IMR-90 (cell line): ENCODE results near the gene DYNC1H1. TPM values are rescaled to one million over a fixed set of nuclear protein-coding genes. Genes with fewer than 3 reads are reported as not detected.

Source experiments
- ATAC-seq: fragments of 200-7000 bp; cut with Tn5 transposase; 2 replicates; pipeline ENCODE4 v1.9.1; 2020; ENCODE audit warnings: low read depth, mild to moderate bottlenecking, moderate library complexity
- BruUV-seq: library from RNA; stranded (reverse); fragments of 400-500 nt; replicated peaks from 2 replicates; lab custom pipeline; 2021; lab: Mats Ljungman, UMichigan
- CTCF ChIA-PET: fragments of 300-600 bp; formaldehyde crosslinking; extraction: SDS; loops from one replicate; lab custom pipeline; 2021; ENCODE audit warnings: antibody characterized with exemption; lab: Yijun Ruan, JAX
- POLR2A ChIA-PET: fragments of 300-600 bp; sonication (Branson Sonifier 250); formaldehyde crosslinking; loops from one replicate; lab custom pipeline; 2022; ENCODE audit warnings: antibody characterized with exemption; ENCODE audit not compliant: unreplicated experiment; lab: Charles Lee
- DNase-seq: peaks from one replicate; pipeline ENCODE4 v3.0.0; 2013
- H2AFZ ChIP-seq: replicated peaks from 2 replicates; pipeline ENCODE3; 2013; ENCODE audit warnings: low read length, mild to moderate bottlenecking; ENCODE audit not compliant: poor library complexity
- H2AK5ac ChIP-seq: 2 replicates; pipeline ENCODE4 v1.6.1; 2013; ENCODE audit warnings: low read depth, low read length, inconsistent platforms
- H2AK9ac ChIP-seq: replicated peaks from 2 replicates; pipeline ENCODE3; 2013; ENCODE audit warnings: mild to moderate bottlenecking, low read depth, low read length, moderate library complexity; ENCODE audit not compliant: poor library complexity
- H2BK120ac ChIP-seq: 2 replicates; pipeline ENCODE4 v1.6.1; 2013; ENCODE audit warnings: low read depth, low read length, inconsistent platforms
- H2BK15ac ChIP-seq: 3 replicates; pipeline ENCODE4 v1.6.1; 2013; ENCODE audit warnings: low read depth, low read length, inconsistent platforms
- H2BK20ac ChIP-seq: 2 replicates; pipeline ENCODE4 v1.6.1; 2013; ENCODE audit warnings: low read depth, mild to moderate bottlenecking, inconsistent platforms, low read length, moderate library complexity
- H2BK5ac ChIP-seq: 2 replicates; pipeline ENCODE4 v1.6.1; 2013; ENCODE audit warnings: mild to moderate bottlenecking, low read depth, low read length, inconsistent platforms; ENCODE audit not compliant: poor library complexity, severe bottlenecking
- H3K14ac ChIP-seq: replicated peaks from 2 replicates; pipeline ENCODE4 v1.6.1; 2013; ENCODE audit warnings: low read depth, low read length, inconsistent platforms
- H3K18ac ChIP-seq: 2 replicates; pipeline ENCODE4 v1.6.1; 2013; ENCODE audit warnings: low read depth, low read length, control low read depth
- H3K23ac ChIP-seq: 2 replicates; pipeline ENCODE4 v1.6.1; 2013; ENCODE audit warnings: low read depth, low read length, inconsistent platforms
- H3K27ac ChIP-seq: 2 replicates; pipeline ENCODE4 v1.5.1; 2013; ENCODE audit warnings: mild to moderate bottlenecking, control low read depth, low read length; ENCODE audit not compliant: insufficient read depth
- H3K27me3 ChIP-seq: 2 replicates; pipeline ENCODE4 v1.6.1; 2013; ENCODE audit warnings: low read length; ENCODE audit not compliant: control insufficient read depth, insufficient read depth
- H3K36me3 ChIP-seq: 2 replicates; pipeline ENCODE4 v1.6.1; 2013; ENCODE audit warnings: low read length, mixed read lengths; ENCODE audit not compliant: control insufficient read depth, insufficient read depth
- H3K4ac ChIP-seq: 2 replicates; pipeline ENCODE4 v1.6.1; 2013; ENCODE audit warnings: low read depth, low read length, inconsistent platforms
- H3K4me1 ChIP-seq: 2 replicates; pipeline ENCODE4 v1.6.1; 2013; ENCODE audit warnings: low read length, mixed read lengths; ENCODE audit not compliant: control insufficient read depth, insufficient read depth
- H3K4me2 ChIP-seq: 2 replicates; pipeline ENCODE4 v1.6.1; 2013; ENCODE audit warnings: low read depth, mild to moderate bottlenecking, control low read depth, low read length, moderate library complexity
- H3K4me3 ChIP-seq: 2 replicates; pipeline ENCODE4 v1.5.1; 2013; ENCODE audit warnings: low read depth, mild to moderate bottlenecking, control low read depth, low read length, moderate library complexity; ENCODE audit not compliant: insufficient read depth
- H3K56ac ChIP-seq: 2 replicates; pipeline ENCODE4 v1.6.1; 2013; ENCODE audit warnings: low read length, inconsistent platforms; ENCODE audit not compliant: insufficient read depth; ENCODE audit errors: extremely low read depth
- H3K79me1 ChIP-seq, 2 experiments: 2 replicates each; pipeline ENCODE4 v1.6.1; 2013; ENCODE audit warnings: low read length in 2 of 2, inconsistent platforms in 1 of 2, low read depth in 1 of 2
- H3K9ac ChIP-seq: 2 replicates; pipeline ENCODE4 v1.6.1; 2013; ENCODE audit warnings: low read depth, low read length, control low read depth
- H3K9me1 ChIP-seq: 2 replicates; pipeline ENCODE4 v1.6.1; 2013; ENCODE audit warnings: low read length, inconsistent platforms; ENCODE audit not compliant: insufficient read depth
- H3K9me3 ChIP-seq: 2 replicates; pipeline ENCODE4 v1.6.1; 2013; ENCODE audit warnings: low read length; ENCODE audit not compliant: control insufficient read depth, insufficient read depth
- H4K20me1 ChIP-seq: 2 replicates; pipeline ENCODE4 v1.6.1; 2013; ENCODE audit warnings: low read length, inconsistent platforms; ENCODE audit not compliant: insufficient read depth
- H4K5ac ChIP-seq: 2 replicates; pipeline ENCODE4 v1.6.1; 2013; ENCODE audit warnings: mild to moderate bottlenecking, low read depth, low read length, control low read depth
- H4K8ac ChIP-seq, 2 experiments: 2 replicates each; pipeline ENCODE4 v1.6.1; 2013; ENCODE audit warnings: low read depth in 2 of 2, low read length in 2 of 2, control low read depth in 1 of 2, inconsistent platforms in 1 of 2
- H4K91ac ChIP-seq: 2 replicates; pipeline ENCODE4 v1.6.1; 2013; ENCODE audit warnings: low read depth, low read length, inconsistent platforms; ENCODE audit not compliant: insufficient read depth
- CEBPB ChIP-seq: IDR thresholded peaks from 2 replicates; pipeline ENCODE4 v1.6.1; 2012; ENCODE audit warnings: low read depth, low read length, improper control_type of control experiment
- CHD1 ChIP-seq: IDR thresholded peaks from 2 replicates; pipeline ENCODE4 v1.6.1; 2012; ENCODE audit warnings: low read depth, low read length, improper control_type of control experiment
- FOS ChIP-seq: fragments of 150-350 bp; IDR thresholded peaks from 2 replicates; pipeline ENCODE4 v1.6.1; 2016; ENCODE audit warnings: low read depth, low read length
- MAZ ChIP-seq: IDR thresholded peaks from 2 replicates; pipeline ENCODE4 v1.6.1; 2012; ENCODE audit warnings: low read depth, mild to moderate bottlenecking, low read length, improper control_type of control experiment, moderate library complexity, borderline replicate concordance
- MXI1 ChIP-seq: IDR thresholded peaks from 2 replicates; pipeline ENCODE4 v1.6.1; 2012; ENCODE audit warnings: low read depth, mild to moderate bottlenecking, low read length, moderate library complexity, borderline replicate concordance
- POLR2A ChIP-seq: IDR thresholded peaks from 2 replicates; pipeline ENCODE4 v1.6.1; 2012; ENCODE audit warnings: mild to moderate bottlenecking, low read depth, low read length
- RCOR1 ChIP-seq: IDR thresholded peaks from 2 replicates; pipeline ENCODE4 v1.6.1; 2012; ENCODE audit warnings: mild to moderate bottlenecking, low read length, improper control_type of control experiment; ENCODE audit not compliant: insufficient replicate concordance
- WGBS, 2 experiments: methylation state at CpG; one replicate each; pipeline versions ENCODE4 v1.1.5 to v1.1.7; 2013; ENCODE audit warnings: missing lambda C conversion rate in 2 of 2; ENCODE audit not compliant: insufficient read length in 1 of 2; ENCODE audit errors: extremely low coverage in 2 of 2; 5-methylcytosine and 5-hydroxymethylcytosine counted together
- dilution Hi-C: fragments of 300-500 bp; cut with HindIII; formaldehyde crosslinking; loops from one replicate; pipeline ENCODE4 v1.14.3; 2018; ENCODE audit warnings: low sequenced_read_pairs; ENCODE audit not compliant: unreplicated experiment
- in situ Hi-C: fragments of 300-500 bp; cut with MboI; formaldehyde crosslinking; loops from 3 replicates; pipeline ENCODE4 v1.14.3; 2019; ENCODE audit warnings: low sequenced_read_pairs, inconsistent platforms, mixed read lengths
- intact Hi-C: fragments of 100-400 bp; cut with micrococcal nuclease; formaldehyde crosslinking; loops from 2 replicates; pipeline ENCODE4 v1.10.0; 2022
- polyA plus RNA-seq, 3 experiments: library from polyadenylated mRNA; depleted of rRNA; stranded (reverse); fragments of >200 nt; gene quantifications; 2 replicates each; pipeline ENCODE4 v1.2.3, GENCODE V29; 2012; ENCODE audit warnings: low replicate concordance in 1 of 3
- total RNA-seq: library from RNA; depleted of rRNA; stranded (reverse); fragments of >200 nt; gene quantifications from 2 replicates; pipeline ENCODE4 v1.2.3, GENCODE V29; 2012

Gene DYNC1H1
- total and polyA plus RNA-seq, 2 of the 4 experiments (the other 2 are of a cell fraction): 240 to 670 TPM

DNA sequence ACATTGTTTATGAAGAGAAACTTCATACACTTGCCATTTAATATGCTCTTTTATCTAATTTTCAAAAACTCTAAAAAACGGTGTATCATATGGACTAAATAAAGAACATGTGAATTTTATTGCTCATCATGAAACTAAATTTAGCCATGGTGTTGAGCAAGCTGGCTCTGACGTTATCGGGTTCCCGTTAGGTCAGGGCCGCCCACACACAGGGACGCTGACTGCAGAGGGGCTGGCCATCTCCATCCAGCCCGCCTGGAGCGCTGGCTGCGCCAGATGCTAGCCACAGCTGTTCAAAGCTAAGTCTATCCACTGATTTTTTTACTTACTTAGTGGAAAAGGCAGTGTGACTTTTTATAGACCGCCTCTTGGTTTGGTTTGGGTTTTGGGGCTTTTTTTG, 36.5 kb upstream of the DYNC1H1 start:
- ATAC-seq: peak; percentile 99
- Histone ChIP-seq H3K56ac (no peak overlapping the region), H2AK9ac (no peak overlapping the region), H3K23ac (no peak overlapping the region), H3K14ac (no peak overlapping the region; the same call in 1 of the 2 replicates), H3K4me3 (no peak overlapping the region), H2AK5ac (no peak overlapping the region), H2AFZ (no peak overlapping the region), H3K4me2 (no peak overlapping the region), H3K79me1 (peaks cover 6 to 8% of the 10 kb centered on the region in 2 experiments), H4K91ac (no peak overlapping the region), H2BK5ac (no peak overlapping the region), H2BK120ac (no peak overlapping the region), H4K20me1 (peaks cover 5% of the 10 kb centered on the region; the same call in 1 of the 2 replicates), H3K36me3 (peaks cover 10% of the 10 kb centered on the region), H3K18ac (no peak overlapping the region), H3K9ac (no peak overlapping the region), H3K4ac (peak overlapping the region; percentile 69; the same call in 1 of the 2 replicates), H2BK20ac (no peak overlapping the region), H4K8ac (no peak overlapping the region), H3K27ac (no peak overlapping the region), H3K9me1 (peaks cover 8% of the 10 kb centered on the region), H3K4me1 (peaks cover 4% of the 10 kb centered on the region), H3K9me3 (no peaks in the 10 kb centered on the region), H2BK15ac (peak overlapping the region; percentile 73; the same call in 1 of the 3 replicates), H3K27me3 (no peaks in the 10 kb centered on the region), H4K5ac (no peak overlapping the region)
- BruUV-seq: no TSS peak
- TF ChIP-seq MAZ (0 out of 2 replicates have a peak, but pooled peaks have one; percentile 28), MXI1 (0 out of 2 replicates have a peak, but pooled peaks have one; percentile 10), POLR2A (no peak; the same call in 1 of the 2 replicates), RCOR1 (peak; percentile 57), CEBPB (peak; percentile 99), CHD1 (no peak), FOS (peak; percentile 28; the same call in 1 of the 2 replicates)
- WGBS, 2 experiments: no CpG with 5 or more reads among the region's 10 CpGs
- intact Hi-C loops (loop anchor here (10.0 kb wide), 1 partner anchor 153 kb away; no protein-coding TSS in a partner anchor), in situ Hi-C loops (no loop called here), dilution Hi-C loops (no loop called here)
- POLR2A ChIA-PET: no interaction called here
- peak; percentile 98 for DNase-seq
- CTCF ChIA-PET: interaction anchor here (0.6 to 0.7 kb wide), 2 partner anchors 84 to 172 kb away, joined by 3 to 5 read pairs; no protein-coding TSS in a partner anchor
